GM18511 (cell line): ENCODE data around the gene TMBIM6.
"Not testable (repeated sequence)": the region's sequence is repeated elsewhere in the genome, so short reads cannot be mapped to it uniquely, and the experiment has no call there.

Experiments used
- ATAC-seq: cut with Tn5 transposase; IDR thresholded peaks from one replicate; pipeline ENCODE4 v1.9.1; 2021; ENCODE audit warnings: mild to moderate bottlenecking, moderate library complexity; ENCODE audit not compliant: unreplicated experiment

TMBIM6 gene

DNA sequence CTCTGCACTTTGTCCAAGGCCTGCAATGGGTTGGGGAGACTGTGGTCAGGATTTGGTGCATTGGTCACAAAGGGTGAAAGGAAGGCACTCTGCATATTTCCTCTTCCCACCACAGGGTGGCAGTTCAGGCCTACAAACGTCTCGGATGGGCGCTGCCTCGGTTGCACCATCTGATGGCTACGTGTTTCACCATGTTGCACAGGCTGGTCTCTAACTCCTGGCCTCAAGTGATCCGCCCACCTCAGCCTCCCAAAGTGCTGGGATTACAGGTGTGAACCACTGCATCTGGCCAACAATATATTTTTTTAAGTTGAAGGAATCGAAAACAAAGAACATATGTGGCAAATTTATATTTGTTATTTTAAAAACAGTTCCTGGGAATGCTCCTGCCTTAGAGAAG is 35.1 kb downstream of the TMBIM6 start:
- no peak for ATAC-seq

DNA sequence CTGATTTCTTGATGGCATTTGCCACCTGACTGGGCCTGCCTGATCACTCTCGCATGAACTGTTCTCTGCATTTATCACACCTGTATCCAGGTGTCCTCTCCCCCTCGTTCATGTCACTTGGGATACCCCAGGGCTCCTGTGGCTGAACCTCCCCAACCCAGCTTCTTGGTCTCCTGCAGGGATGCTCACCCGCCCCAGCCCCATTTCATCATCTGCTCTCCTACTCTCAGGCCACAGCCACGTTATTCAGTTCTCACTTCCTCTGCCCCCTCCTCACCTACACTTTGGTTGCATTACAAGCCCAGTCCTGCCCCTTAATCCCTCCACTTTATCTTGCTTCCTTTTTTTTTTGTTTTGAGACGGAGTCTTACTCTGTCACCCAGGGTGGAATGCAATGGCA is 35.5 kb downstream of the TMBIM6 start:
- no peak for ATAC-seq

DNA sequence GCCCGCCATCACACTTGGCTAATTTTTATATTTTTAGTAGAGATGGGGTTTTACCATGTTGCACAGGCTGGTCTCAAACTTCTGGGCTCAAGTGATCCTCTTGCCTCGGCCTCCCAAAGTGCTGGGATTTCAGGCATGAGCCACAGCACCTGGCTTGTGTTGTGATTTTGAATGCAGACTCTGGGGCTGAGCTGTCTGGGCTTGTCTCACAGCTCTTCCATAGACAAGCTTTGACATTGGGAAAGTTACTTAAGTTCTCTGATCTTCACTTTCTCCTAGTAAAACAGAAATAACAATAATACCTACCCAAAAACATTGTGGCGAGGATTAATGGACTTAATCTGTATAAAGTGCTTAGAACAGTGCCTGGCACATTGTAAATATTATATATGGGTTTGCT is 36.0 kb downstream of the TMBIM6 start:
- no peak for ATAC-seq

DNA sequence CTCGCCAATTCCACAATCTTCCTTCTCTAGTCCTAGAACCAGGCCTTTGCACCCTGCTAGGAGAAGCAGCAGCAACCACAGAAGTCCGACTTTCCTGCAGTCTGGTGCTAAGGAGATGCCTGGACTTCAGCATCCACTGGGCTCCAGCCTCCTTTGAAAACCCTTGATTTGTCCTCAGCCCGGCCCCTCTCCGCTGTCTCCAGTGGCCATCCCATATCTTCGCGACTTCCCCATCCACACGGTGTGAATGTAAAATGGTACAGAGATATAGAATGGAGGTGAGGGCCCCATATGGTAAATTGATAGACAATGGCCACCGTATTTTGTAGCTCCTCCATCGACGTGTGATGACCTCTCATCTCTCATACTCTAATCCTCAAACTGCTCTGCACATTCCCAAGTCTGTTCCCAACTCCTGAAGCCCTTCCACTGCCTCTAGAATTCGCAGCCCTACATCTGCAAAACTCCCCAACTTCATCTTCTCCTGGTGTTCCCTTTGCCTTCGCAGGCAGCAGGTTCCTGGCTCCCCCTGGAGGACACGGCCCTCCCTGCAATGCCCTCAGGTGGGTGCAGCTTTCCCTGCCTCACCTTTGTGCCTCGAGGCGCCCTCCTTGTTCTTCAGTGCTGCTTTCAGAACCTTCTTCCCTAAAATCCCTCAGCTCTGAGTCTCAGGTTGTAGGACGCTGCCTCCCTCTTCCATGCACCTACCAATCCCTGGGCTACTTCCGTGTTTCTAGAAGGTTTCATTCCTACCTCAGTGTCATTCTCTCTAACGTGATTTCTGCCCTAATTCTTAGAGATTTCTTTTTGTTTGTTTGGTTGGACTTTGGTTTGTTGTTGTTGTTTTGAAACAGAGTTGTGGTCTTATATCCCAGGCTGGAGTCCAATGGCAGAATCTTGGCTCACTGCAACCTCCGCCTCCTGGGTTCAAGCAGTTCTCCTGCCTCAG is 36.7 kb downstream of the TMBIM6 start:
- ATAC-seq = no peak

DNA sequence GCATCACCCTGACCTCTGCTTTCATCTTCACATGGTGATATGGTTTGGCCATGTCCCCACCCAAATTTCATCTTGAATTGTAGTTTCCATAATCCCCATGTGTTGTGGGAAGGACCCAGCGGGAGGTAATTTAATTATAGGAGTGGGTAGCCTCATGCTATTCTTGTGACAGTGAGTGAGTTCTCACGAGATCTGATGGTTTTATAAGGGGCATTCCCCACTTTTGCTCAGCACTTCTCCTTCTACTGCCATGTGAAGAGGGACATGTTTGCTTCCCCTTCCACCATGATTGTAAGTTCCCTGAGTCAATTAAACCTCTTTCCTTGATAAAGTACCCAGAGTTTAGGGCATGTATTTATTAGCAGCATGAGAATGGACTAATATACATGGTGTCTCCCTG is 38.2 kb downstream of the TMBIM6 start:
- ATAC-seq = no peak

DNA sequence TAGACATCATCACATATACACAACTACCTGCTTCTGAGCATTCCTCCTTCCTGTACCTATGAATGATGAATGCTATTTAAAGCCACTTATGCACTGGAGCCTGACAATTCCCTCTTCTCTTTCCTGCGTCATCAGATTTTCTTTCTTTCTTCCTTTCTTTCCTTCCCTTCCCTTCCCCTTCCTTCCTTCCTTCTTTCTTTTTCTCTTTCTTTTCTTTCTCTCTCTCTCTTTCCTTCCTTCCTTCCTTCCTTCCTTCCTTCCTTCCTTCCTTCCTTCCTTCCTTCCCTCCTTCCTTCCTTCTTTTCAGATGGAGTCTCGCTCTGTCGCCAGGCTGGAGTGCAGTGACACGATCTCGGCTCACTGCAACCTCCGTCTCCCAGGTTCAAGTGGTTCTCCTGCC is 39.6 kb downstream of the TMBIM6 start:
- ATAC-seq = not testable (repeated sequence)

DNA sequence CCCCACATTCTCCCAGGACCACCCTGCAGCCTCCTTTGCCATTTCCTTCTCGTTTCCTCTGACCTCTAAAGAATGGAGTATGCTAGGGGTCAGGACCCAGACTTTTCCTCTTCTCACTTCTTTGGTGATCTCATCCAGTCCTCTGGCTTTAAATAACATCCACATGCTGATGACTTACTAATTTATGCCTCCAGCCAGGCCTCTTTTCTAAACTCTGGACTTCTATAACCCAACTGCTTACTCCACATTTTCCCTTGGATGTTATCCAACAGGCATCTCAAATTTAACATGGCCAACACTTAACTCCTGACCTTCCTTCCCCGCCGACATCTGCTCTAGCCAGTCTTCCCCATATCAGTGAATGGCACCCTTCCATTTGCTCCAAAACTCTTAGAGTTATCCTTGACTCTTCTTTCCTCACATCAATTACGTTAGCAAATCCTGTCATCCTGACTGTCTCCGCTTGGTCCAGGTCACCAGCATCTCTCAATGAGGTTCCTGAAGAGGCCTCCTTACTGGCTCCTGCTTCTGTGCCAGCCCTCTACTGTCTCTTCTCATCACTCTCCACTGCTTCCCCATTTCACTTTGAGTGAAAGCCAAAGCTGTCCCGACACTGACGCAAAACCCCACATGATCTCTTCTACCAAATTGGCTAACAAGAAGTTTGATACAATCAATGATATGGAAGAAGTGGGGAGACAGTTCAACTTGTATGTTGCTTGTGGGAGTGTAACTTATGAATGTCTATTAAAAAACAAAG is 42.7 kb downstream of the TMBIM6 start:
- no peak for ATAC-seq

DNA sequence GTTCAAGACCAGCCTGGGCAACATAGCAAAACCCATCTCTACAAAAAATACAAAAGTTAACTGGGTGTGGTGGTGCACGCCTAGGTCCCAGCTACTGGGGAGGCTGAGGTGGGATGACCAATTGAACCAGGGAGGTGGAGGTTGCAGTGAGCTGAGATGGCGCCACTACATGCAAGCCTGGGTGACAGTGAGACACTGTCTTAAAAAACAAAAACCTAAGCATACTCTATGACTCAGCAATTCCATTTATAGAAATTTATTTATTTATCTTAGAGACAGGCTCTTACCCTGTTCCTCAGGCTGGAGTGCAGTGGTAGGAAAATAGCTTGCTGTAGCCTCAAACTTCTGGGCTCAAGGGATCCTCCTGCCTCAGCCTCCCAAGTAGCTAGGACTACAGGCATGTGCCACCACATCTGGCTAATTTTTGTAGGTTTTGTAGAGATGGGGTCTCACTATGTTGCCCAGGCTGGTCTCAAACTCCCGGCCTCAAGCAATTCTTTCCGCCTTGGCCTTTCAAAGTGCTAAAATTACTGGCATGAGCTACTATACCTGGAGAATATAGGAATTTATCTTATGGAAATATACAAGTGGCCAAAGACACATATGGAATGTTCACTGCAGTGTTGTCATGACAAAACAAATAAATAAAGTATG is 43.5 kb downstream of the TMBIM6 start:
- ATAC-seq = no peak

DNA sequence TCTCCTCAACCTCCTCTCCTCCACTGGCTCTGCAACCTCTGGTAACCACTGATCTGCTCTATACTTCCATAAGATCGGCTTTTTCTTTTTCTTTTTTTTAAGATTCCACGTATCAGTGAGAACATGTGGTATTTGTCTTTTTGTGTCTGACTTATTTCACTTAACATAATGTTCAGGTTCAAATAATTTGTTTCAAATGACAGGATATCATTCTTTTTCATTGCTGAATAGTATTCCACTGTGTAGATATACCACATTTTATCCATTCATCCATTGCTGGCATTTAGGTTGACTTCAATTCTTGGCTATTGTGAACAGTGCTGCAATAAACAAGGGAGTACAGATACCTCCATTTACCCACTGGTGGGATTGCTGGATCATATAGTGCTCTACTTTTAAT is 46.3 kb downstream of the TMBIM6 start:
- ATAC-seq = no peak

DNA sequence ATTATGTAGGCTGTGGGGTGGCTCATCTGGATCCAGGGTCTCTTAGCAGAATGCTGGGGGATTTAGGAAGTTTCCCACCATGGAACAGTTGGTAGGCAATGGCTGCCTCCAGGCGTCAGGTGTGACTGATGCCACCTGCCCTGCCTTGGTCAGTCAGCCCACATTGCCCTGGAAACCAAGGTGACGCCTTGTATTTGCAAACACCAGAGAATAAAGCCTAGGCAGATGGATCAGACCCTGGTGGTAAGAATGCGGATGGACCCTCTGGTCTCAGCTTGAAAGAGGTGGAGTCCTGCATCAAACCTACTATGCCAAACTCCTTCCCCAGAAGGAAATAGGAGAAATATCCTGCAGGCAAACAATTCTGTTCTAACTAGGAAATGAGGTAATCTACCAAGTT is 48.6 kb downstream of the TMBIM6 start:
- no peak for ATAC-seq

DNA sequence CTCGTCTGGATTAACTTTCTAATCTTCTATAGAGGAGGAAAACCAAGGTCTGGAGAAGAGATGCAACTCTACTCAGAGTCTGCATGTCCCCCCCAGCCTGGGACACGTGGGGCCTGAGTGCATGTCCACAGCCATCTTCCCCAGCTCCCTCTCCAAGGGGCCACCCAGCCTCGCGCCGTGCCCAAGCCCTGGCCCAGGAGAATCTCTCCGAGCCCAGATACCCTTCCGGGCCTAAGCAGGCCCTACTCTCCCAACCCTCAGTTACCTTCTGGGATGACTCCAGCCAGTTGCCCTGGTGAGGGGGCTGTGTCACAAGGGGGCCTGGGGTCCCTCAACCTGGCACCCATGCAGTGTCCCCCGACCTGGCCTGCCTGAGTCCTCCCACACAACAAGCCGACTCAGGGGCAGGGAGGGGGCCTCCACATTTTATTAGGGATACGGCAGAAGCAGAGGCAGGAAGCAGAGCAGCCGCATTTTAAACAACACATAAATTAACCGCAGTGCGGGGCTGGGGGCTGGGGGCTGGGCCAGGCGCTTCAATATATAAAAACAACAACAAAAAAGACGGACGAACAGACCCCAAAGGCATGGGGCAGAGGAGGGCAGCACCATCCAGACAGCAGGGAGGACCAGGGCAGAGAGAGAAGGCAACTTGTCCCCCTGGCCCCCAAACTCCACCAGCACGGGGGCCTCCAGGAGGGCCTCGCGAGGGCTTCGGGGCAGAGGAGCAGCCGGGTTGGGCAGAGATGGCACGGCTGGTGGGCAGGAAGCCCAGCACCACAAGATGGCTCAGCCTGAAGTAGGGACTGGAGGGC is 49.6 kb downstream of the TMBIM6 start:
- ATAC-seq = no peak

DNA sequence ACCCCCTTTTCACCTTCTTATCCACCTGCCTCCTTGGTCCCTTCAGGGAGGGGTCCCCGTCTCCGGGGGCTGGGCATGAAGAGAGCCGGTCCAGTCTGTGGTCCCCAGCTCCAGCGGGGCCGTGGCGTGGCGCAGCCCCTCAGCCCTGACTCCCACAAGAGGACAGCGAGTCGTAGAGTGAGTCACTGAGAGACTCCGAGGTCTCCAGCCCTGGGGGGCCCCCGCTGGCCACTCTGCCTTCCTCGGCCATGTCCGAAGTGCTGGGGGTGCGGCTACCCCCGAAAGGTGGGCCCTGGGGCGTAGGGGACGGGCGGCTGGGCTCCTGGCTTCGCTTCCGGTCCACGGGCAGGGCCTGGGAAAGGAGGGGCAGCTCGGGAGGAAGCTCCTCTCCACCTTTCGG is 50.3 kb downstream of the TMBIM6 start:
- ATAC-seq = no peak

DNA sequence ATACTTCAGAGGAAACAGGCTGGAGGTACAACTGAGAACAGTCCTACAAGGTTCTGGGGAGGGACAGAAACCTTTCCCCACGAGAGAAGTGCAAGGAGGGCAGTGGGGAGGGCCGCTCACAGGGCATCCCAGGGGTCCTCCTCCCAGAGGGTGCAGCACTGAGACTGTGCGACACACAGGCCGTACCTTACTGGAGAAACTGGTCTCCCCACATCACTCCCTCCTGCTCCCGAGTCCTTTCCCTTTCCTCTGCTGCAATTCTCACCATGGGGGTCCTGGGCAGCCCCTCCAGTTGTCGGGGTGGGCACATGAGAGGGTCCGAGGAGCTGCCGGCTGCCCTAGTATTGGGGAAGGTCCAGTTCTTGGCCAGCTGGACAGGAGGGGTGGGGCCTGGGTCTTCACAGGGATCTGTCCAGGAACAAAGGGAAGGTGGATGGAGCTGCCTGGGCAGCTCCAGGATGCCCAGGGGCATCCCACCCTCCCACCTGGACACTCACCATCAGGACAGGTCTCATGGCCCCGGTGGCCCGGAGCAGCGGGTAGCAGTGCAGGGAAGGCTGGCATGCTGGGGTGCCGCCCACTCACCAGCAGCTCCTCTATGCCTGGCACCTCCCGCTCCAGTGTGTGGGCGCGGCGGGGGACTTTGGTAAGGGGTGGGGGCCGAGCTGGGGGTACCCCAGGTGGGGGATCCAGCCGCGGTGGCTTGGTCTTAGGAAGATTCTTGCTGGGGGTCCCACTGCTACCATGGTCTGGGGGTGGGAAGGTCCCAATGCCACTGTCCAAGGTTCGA is 51.0 kb downstream of the TMBIM6 start:
- ATAC-seq = no peak

DNA sequence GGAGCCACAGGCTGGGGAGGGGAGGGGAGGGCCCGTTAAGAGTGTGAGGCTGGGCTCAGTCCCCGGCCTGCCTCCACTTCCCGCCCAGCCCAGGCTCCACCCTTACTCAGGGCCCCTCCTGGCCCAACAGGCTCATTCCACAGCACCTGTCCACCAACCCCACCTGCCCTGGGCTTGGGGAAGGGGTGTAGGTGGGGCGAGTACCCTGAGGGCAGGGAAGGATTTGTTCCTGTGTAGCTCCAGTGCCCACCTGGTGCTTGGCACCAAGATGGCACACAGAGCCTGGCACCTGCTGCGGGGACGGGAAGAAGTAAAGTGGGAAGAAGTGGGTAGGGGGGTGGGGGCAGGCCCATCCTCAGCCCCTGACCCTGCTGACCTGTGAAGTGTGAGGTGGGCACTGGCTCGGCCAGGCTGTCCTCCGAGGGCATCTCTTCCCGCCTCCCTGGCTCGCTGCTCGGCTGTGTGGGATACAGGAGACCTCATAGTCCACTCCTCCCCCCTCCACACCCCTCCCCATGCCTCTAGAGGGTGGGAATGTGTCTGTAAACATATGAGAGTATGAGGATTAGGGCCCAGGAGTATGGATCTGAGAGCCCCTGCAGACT is 51.7 kb downstream of the TMBIM6 start:
- no peak for ATAC-seq

DNA sequence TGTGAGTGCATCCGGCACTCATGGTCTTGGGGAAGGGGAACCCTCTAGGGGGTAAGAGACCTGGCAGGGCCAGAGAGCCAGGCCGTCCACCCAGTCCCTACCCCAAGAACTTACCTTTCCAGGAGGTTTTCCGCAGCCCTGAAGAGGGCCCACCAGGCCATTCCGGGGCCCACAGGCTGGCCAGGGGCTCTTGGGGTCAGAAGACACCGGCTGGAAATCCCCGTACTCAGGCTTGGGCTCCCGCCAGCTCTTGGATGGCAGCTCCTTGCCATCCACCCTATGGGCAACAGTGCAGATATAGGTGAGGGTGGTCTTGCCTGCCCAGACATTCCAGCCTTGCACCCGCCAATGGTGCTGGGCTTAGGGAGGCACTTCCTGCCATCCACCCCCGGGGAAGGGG is 52.3 kb downstream of the TMBIM6 start:
- no peak for ATAC-seq

DNA sequence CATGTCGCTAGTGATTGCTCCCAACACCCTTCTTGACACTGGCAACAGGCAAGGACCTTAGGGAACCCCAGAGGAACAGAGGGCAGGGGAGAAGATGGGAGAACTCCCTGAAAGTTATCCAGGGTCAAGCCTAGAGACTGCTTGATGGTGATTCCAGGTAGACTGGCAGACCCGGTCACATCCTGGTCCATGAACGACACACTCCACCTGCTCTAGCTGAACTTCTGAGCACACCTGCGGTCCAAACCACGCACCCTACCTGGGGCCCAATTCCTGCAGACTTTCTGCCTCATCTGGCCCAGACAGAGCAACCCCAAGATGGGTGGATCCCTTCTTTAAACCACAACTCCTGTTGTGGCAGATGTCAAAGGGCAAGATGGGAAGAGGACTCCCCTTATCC is 52.7 kb downstream of the TMBIM6 start:
- no peak for ATAC-seq

DNA sequence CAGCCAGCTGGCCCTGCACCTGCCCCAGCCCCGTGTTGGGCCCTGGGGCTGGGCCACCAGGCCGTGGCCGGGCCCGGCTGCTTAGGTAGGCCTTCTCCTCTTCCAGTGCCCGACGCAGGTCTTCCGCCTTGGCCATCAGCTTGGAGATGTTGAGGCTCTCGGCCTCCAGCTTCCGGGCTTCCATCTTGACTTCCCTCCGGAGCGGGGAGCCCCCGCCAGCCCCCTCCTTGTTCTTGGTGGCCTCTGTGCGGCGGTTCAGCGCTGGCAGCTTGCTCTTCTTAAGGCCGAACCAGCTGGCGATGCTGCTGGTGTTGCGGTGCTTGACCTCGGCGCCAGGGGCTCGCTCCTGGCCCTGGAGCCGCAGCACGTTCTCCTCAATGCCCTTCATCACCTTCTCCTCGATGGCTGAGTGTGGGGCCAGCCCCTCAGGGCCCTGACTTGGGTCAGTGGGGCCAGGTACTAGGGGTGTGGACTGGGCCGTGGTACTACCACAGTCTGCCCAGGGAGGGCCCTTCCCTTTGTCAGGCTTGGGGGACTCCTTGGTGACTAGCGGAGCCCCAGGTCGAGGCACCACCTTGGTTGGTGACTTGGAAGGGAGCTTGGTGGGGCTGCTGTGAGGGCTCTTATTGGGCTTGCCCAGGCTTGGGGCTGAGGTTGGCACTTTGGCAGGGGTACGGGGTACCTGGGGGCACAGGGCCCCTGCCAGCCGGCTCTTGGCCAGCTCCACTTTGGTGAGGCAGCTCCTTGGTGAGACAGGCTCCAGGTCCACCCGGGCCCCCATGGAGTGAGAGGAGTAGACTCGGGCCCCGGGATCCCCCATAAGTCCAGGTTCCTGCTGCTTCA is 53.7 kb downstream of the TMBIM6 start:
- no peak for ATAC-seq

DNA sequence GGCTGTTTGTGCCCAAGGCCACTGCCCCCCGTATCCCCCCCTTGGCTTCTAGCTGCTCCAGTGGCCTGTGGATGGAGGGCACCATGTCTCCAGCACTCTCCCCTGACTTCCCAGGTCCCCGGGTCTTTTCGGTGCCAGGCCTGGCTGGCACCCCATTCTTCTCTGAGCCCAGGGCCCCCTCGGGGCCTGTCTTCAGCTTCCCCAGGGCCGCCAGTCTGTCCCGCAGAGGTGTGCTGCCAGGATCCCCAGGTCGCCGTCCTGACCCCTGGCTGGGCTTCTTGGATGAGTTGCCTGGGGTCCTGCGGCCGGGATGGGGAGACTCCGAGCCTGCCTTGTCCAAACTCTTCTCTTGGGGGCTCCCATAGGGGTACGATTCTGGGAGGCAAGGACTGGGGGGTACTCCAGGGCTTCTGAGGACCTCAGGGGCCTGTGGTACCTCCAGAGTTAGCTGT is 54.3 kb downstream of the TMBIM6 start:
- no peak for ATAC-seq

DNA sequence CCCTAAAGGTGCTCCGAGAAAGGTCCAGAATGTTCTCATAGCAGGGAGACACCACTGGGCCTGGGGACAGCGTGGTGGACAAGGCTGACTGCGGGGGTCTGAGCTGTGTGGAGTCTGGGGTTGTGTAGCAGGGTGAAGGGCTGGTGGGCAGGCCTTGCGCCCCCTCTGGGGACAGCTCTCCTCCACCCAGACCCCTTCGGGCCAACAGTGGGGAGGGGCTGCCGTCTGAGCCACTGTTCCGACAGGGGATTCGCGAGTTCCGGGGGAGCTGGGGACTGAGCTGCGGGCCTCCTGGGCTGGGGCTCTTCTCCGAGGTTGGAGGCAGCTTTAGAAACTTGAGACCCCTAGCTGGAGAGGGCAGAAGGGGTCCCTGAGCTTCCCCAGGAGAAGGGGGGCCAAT is 54.8 kb downstream of the TMBIM6 start:
- ATAC-seq = no peak
